IPS DF 6.9 (cell line): Measurements from ENCODE around the gene MAP3K7.

Experiments
- DNase-seq: peaks from one replicate; pipeline ENCODE4 v3.0.0-alpha.2; 2013; ENCODE audit warnings: low read depth, low spot score
- H3K27ac ChIP-seq: one replicate; pipeline ENCODE4 v1.5.1; 2013; ENCODE audit warnings: low read length, control low read depth
- H3K27me3 ChIP-seq: 2 replicates; pipeline ENCODE4 v1.6.1; 2013; ENCODE audit warnings: mild to moderate bottlenecking, low read length; ENCODE audit not compliant: control insufficient read depth, insufficient read depth
- H3K36me3 ChIP-seq: 2 replicates; pipeline ENCODE4 v1.6.1; 2013; ENCODE audit warnings: low read length; ENCODE audit not compliant: control insufficient read depth, insufficient read depth
- H3K4me1 ChIP-seq: 2 replicates; pipeline ENCODE4 v1.6.1; 2013; ENCODE audit warnings: low read length; ENCODE audit not compliant: control insufficient read depth, insufficient read depth
- H3K4me3 ChIP-seq: 2 replicates; pipeline ENCODE4 v1.5.1; 2013; ENCODE audit warnings: mild to moderate bottlenecking, low read length
- H3K9me3 ChIP-seq: 2 replicates; pipeline ENCODE4 v1.6.1; 2013; ENCODE audit warnings: low read length, inconsistent platforms; ENCODE audit not compliant: control insufficient read depth, insufficient read depth
- WGBS: extraction: QIAGEN DNeasy Blood & Tissue Kit; methylation state at CpG from one replicate; pipeline ENCODE4 v1.1.7; 2013; ENCODE audit warnings: mixed read lengths, missing lambda C conversion rate; ENCODE audit not compliant: insufficient read length, insufficient coverage; 5-methylcytosine and 5-hydroxymethylcytosine counted together

MAP3K7 gene

GRCh38 chr6:90485635-90486277 lies 101.1 kb downstream of the MAP3K7 start:
- H3K36me3 ChIP-seq = no peaks in the 10 kb centered on the region

GRCh38 chr6:90484903-90485302 lies 102.0 kb downstream of the MAP3K7 start:
- Histone ChIP-seq H3K36me3 (no peaks in the 10 kb centered on the region), H3K4me3 (no peak overlapping the region), H3K27ac (no peak overlapping the region), H3K27me3 (no peaks in the 10 kb centered on the region), H3K4me1 (no peaks in the 10 kb centered on the region), H3K9me3 (no peaks in the 10 kb centered on the region)
- WGBS = no CpG with 5 or more reads among the region's 5 CpGs
- no peak for DNase-seq

More at GRCh38 chr6:90485635-90486277, 101.1 kb downstream of the MAP3K7 start:
- Histone ChIP-seq H3K27me3 (no peaks in the 10 kb centered on the region), H3K4me1 (no peaks in the 10 kb centered on the region), H3K9me3 (no peaks in the 10 kb centered on the region), H3K27ac (no peak overlapping the region), H3K4me3 (no peak overlapping the region)
- DNase-seq = no peak
- no CpG with 5 or more reads among the region's 4 CpGs for WGBS

DNA sequence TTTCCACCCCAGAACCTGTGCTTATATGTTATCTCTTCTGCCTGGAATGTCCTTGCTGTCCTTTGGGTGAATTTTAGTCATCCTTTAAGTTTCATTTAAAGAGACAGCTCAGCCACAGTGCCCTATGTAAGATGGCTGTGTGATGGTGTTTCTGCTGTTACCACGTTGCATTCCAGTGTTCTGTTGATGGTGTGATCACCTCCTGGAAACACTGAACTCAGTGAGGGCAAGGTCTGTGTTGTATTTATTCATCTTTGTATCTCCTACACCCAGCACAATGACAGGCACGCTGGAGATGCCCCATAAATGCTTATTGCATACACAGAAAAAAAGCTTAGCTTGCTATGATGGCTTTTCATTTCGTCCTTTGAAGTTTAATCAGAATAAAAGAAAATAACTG lies 102.5 kb downstream of the MAP3K7 start:
- Histone ChIP-seq H3K27ac (no peak overlapping the region), H3K36me3 (no peaks in the 10 kb centered on the region), H3K4me3 (no peak overlapping the region), H3K4me1 (no peaks in the 10 kb centered on the region), H3K27me3 (no peaks in the 10 kb centered on the region), H3K9me3 (no peaks in the 10 kb centered on the region)
- WGBS = no CpG with 5 or more reads among the region's 3 CpGs
- no peak for DNase-seq

GRCh38 chr6:90483956-90484355 lies 102.9 kb downstream of the MAP3K7 start:
- no peak for DNase-seq
- Histone ChIP-seq H3K9me3 (no peaks in the 10 kb centered on the region), H3K27ac (no peak overlapping the region), H3K4me1 (no peaks in the 10 kb centered on the region; the same call in 1 of the 2 replicates), H3K27me3 (no peaks in the 10 kb centered on the region), H3K36me3 (no peaks in the 10 kb centered on the region), H3K4me3 (no peak overlapping the region)
- no CpG with 5 or more reads among the region's 9 CpGs for WGBS

GRCh38 chr6:90483116-90483839 lies 103.6 kb downstream of the MAP3K7 start:
- Histone ChIP-seq H3K4me3 (no peak overlapping the region), H3K4me1 (peaks cover 2% of the 10 kb centered on the region; the same call in 1 of the 2 replicates), H3K27me3 (no peaks in the 10 kb centered on the region), H3K27ac (no peak overlapping the region), H3K9me3 (no peaks in the 10 kb centered on the region), H3K36me3 (no peaks in the 10 kb centered on the region)
- WGBS = no CpG with 5 or more reads among the region's 8 CpGs
- no peak for DNase-seq

- Histone ChIP-seq H3K27me3 (no peaks in the 10 kb centered on the region), H3K27ac (no peak overlapping the region), H3K9me3 (no peaks in the 10 kb centered on the region), H3K36me3 (no peaks in the 10 kb centered on the region), H3K4me3 (no peak overlapping the region), H3K4me1 (peaks cover 2% of the 10 kb centered on the region; the same call in 1 of the 2 replicates)
- WGBS = no CpG with 5 or more reads among the region's 4 CpGs
- DNase-seq = no peak
These were observed 106.2 kb downstream of the MAP3K7 start for GRCh38 chr6:90480666-90481065.

- peaks cover 2% of the 10 kb centered on the region; the same call in 1 of the 2 replicates for H3K4me1 ChIP-seq
These were observed 107.3 kb downstream of the MAP3K7 start for GRCh38 chr6:90479603-90479926.

GRCh38 chr6:90478789-90479602 lies 107.9 kb downstream of the MAP3K7 start:
- no CpG with 5 or more reads among the region's 15 CpGs for WGBS
- H3K4me3 ChIP-seq = no peak overlapping the region
- DNase-seq = peak; percentile 91
- H3K36me3 ChIP-seq = no peaks in the 10 kb centered on the region
- H3K27ac ChIP-seq = no peak overlapping the region
- H3K4me1 ChIP-seq = peaks cover 2% of the 10 kb centered on the region; the same call in 1 of the 2 replicates
- no peaks in the 10 kb centered on the region for H3K27me3 ChIP-seq
- no peaks in the 10 kb centered on the region for H3K9me3 ChIP-seq

More at GRCh38 chr6:90479603-90479926, 107.3 kb downstream of the MAP3K7 start:
- H3K4me3 ChIP-seq = no peak overlapping the region
- H3K36me3 ChIP-seq = no peaks in the 10 kb centered on the region
- no peak for DNase-seq
- WGBS = no CpG with 5 or more reads among the region's 1 CpG
- H3K9me3 ChIP-seq = no peaks in the 10 kb centered on the region
- H3K27me3 ChIP-seq = no peaks in the 10 kb centered on the region
- H3K27ac ChIP-seq = no peak overlapping the region

DNA sequence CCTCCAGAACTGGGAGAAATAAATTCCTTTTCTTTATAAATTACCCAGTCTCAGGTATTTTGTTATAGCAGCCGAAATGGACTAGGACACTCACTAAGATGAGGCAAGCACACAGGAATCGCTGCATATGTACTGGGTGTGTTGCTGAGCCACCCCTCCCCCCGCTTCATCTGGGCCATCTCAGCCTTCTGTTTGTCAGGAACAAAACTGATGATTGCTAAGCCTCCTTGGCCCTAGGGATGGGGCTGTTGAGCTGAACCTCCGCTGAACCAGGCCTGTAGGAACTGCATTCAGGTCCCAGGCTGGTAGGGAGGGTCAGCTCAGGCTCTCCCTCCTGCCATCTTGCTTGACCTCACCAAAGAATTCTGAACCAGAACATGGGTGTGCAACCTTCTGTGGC lies 108.6 kb downstream of the MAP3K7 start:
- no peak for DNase-seq
- Histone ChIP-seq H3K4me3 (no peak overlapping the region), H3K9me3 (no peaks in the 10 kb centered on the region), H3K27ac (no peak overlapping the region), H3K27me3 (no peaks in the 10 kb centered on the region), H3K36me3 (no peaks in the 10 kb centered on the region), H3K4me1 (peaks cover 2% of the 10 kb centered on the region; the same call in 1 of the 2 replicates)
- no CpG with 5 or more reads among the region's 4 CpGs for WGBS

DNA sequence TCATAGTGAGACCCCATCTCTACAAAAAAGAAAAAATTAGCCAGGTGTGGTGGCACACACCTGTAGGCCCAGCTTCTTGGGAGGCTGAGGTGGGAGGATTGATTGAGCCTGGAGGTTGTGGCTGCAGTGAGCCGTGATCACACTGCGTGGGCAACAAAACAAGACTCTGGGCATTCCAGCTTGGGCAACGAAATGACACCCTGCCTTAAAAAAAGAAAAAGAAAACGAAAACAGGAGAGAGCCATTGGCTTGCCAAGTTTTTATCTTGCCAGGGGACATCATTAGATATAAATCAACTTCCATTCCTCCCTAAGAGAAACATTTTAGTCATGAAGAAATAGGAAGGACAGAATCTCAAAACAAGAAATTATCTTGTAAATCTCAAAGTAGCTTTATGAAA lies 109.5 kb downstream of the MAP3K7 start:
- no peak overlapping the region for H3K27ac ChIP-seq
- no peak for DNase-seq
- H3K27me3 ChIP-seq = no peaks in the 10 kb centered on the region
- no CpG with 5 or more reads among the region's 4 CpGs for WGBS
- H3K4me1 ChIP-seq = peaks cover 2% of the 10 kb centered on the region; the same call in 1 of the 2 replicates
- H3K9me3 ChIP-seq = no peaks in the 10 kb centered on the region
- no peaks in the 10 kb centered on the region for H3K36me3 ChIP-seq
- no peak overlapping the region for H3K4me3 ChIP-seq
